Right lobe of liver (tissue), 4 donors: ENCODE data around the gene ARHGEF19.

Source experiments
- POLR2A ChIP-seq: fragments of 450-650 bp; IDR thresholded peaks from one replicate; pipeline ENCODE4 v1.6.1; 2017; ENCODE audit warnings: antibody characterized with exemption, mild to moderate bottlenecking
- TF ChIP-seq, protein P1 (sequence below), 4 donors: fragments of 200-600 bp in 3 of 4; fragments of 450-650 bp in 1 of 4; IDR thresholded peaks; one replicate each; pipeline versions ENCODE4 v1.5.1 to v1.8.0; 2016 to 2022; ENCODE audit warnings: antibody characterized with exemption in 4 of 4, mild to moderate bottlenecking in 2 of 4
- donor health status: DM: no; HTN: no; CAD: no.
- donor health status: DM: no; HTN: no; CAD: no.
- donor health status: DM: no; HTN: yes; CAD: no.

DNA sequence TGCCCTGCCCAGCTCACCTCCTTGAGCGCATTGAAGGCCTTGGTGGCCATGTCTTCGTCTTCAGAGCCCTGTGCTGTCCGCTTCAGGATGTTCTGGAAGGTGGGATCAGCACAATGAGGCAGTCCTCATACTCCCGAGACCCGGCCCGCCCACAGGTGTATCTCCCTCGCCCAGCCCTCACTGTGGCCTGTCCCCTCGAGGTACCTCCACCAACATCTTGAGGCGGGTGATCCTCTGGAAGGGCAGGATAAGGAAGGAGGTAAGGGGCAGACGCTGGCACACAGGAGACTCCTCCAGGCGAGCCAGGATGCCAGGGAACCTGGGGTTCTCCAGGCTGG lies 7.1 kb downstream of the ARHGEF19 start:
- TF ChIP-seq, protein P1, sequence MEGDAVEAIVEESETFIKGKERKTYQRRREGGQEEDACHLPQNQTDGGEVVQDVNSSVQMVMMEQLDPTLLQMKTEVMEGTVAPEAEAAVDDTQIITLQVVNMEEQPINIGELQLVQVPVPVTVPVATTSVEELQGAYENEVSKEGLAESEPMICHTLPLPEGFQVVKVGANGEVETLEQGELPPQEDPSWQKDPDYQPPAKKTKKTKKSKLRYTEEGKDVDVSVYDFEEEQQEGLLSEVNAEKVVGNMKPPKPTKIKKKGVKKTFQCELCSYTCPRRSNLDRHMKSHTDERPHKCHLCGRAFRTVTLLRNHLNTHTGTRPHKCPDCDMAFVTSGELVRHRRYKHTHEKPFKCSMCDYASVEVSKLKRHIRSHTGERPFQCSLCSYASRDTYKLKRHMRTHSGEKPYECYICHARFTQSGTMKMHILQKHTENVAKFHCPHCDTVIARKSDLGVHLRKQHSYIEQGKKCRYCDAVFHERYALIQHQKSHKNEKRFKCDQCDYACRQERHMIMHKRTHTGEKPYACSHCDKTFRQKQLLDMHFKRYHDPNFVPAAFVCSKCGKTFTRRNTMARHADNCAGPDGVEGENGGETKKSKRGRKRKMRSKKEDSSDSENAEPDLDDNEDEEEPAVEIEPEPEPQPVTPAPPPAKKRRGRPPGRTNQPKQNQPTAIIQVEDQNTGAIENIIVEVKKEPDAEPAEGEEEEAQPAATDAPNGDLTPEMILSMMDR (IDR thresholded peaks at IDR 0.05), result peak in 2 of 4 donors; percentile 3
- no peak for TF ChIP-seq POLR2A
